NCI-H2196 (cell line): ENCODE data around the gene FCHSD2.
"Not testable (repeated sequence)": the region's sequence is repeated elsewhere in the genome, so short reads cannot be mapped to it uniquely, and the experiment has no call there.

ENCODE experiments used
- DNase-seq: peaks from one replicate; lab custom pipeline; 2025; ENCODE audit not compliant: unreplicated experiment; lab: John Stamatoyannopoulos, UW

FCHSD2 gene

DNA sequence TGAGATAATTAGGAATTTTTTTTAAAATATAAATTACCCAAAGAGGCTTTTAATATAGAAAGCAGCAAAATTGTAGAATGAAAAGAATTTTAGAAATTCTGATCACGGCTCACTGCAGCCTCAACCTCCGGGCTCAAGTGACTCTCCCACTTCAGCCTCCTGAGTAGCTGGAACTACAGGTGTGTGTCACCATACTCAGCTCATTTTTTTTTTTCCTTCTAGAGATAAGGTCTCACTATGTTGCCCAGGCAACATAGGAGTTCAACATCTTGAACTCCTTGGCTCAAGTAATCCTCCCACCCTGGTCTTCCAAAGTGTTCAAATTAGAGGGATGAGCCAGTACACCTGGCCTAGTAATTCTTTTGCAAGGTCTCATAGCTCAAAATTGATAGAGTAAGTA lies 251.2 kb downstream of the FCHSD2 start:
- DNase-seq = no peak

DNA sequence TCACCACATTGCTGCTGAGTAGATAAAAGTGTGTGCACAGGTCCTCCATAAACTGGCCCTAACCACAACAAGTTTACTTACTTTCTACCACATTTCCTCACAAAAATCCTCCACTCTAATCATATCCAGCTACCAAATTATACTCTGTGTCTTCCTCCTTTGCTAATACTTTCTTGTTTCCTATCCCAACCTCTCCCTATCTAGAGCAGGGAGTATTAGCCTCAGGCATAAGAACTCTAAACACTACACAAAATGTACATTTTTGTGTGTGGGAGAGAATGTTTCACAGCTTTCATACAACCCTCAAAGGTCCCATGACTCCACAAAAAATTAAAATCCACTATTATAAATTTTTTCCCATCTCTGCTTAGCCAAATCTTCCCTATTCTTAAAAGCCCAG lies 255.5 kb downstream of the FCHSD2 start:
- DNase-seq = no peak

DNA sequence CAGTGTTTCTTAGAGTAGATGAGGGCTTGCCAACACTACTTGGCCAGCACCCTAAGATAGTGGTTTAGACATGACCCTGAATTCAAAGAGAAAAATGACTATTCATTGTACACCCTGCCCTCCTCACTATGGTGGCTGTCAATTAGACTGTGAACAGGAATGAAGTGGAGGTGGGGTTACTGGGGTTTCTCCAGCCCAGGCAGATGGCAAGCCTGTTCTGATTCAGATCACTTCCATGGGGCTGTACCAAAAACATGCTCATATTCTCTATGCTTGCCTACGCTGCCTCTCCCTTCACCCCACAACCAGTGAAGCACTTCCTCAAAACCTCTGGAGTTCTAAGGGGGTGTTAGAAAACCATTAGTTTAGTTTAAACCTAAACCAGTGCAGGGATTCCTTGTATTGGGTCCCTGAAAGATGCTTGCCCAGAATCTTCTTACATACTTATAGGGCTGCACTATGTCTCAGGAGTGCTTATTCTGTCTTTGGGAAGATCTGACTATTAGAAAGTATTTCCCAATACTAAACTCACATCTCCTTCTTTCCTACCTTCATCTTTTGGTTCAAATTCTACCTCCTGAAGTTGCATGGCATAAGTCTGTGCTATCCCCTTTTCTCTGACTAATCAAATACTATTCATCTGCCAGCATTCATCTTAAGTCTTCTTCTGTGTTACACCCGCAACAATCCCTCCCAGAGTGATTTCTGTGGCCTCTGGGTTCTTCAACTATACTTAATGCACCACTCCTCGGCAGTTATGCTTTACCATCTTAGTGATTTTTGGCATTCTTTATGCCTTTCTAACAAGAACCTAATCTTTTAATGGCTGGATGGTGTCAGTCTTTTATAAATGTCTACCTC lies 256.1 kb downstream of the FCHSD2 start:
- no peak for DNase-seq

DNA sequence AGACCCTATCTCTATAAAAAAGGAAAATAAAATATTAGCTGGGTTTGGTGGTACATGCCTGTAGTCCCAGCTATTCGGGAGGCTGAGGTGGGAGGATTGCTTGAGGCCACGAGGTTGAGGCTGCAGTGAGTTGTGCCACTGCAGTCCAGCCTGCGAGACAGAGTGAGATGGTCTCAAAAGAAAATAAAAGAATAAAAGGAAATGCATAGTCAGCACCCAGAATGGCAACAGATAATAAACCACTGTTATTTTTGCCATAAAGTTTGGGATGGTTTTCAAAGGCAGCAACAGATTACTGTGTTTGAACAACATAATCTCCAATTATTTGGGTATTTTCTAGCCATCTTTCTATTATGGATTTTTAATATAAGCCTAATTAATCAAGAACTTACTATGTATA lies 266.0 kb downstream of the FCHSD2 start:
- no peak for DNase-seq

DNA sequence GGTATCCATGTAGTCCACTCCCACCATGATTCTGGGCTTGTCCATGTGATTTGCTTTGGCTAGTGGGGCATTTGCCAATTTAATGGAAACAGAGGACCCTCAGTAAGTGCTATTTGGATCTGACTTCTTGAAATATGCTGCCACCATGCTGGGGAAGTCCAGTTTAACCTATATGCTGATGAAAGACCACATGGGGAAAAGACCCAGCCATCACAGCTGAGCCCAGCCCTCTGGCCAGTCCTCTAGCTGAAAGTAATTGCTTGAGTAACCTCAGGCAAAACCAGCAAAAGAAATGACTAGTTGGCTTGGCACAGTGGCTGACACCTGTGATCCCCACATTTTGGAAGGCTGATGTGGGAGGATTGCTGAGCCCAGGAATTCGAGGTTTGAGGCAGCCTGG lies 266.4 kb downstream of the FCHSD2 start:
- no peak for DNase-seq

DNA sequence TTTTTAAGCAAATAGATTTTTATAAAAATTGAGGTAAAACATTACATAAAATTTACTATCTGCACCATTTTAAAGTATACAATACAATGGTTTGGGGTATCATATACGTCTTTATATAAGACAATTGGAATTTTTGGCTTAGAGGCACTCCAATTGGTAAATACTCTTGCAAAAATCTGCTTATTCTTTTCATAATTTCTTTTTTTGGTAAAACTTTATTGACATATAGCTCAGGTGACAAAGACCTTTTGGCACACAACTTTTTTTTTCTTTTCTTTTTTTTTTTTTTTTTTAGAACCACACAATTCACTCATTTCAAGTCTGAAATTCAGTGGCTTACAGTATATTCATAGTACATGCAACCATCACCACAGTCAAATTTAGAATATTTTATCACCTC lies 270.1 kb downstream of the FCHSD2 start:
- no peak for DNase-seq

DNA sequence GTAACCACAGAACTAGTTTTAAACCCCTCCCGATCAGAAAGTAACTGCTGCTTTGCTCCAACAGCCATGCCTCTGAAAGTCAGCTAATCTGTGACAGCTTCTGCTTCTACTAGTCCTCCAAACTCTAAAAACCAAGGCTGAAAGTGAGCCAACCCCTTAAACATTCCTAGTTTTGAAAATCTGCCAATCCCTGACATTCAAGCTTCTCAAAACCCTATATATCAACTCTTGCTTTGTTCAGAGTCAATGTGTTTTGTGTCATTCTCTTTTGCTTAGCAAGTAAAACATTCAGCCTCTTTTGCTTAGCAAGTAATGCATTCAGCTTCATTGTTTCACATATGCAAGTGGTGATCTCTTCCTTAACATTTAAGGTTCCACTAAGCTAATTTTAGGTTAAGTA lies 271.0 kb downstream of the FCHSD2 start:
- DNase-seq = no peak

DNA sequence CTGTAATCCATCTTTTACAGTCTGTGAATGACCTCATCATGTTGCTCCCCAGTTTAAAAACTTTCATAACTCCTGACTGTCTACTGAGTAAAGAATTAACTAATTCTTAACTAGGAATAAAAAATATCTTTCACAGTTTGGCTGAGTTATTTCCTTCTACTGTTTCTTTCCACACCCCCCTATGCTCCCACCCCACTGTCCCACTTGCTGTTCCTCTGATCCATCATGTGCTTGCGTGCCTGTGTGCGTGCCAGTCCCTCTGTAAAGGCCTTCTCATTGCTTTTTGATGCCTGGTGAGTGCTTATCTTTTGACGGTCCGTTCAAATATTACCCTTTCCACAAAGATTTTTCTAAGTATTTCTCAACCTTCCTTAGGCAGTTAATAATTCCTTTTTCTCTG lies 272.3 kb downstream of the FCHSD2 start:
- DNase-seq = no peak

DNA sequence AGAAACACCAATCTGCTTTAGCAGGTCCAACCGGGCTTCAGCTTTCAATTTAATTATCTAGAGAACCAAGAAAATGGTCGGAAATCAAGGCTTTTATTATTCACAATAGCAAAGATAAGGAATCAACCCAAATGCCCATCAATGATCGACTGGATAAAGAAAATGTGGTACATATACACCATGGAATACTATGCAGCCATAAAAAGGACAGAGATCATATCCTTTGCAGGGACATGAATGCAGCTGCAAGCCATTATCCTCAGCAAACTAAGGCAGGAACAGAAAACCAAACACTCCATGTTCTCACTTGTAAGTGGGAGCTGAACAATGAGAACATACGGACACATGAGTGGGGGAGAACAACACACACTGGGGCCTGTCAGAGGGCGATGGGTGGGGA lies 274.1 kb downstream of the FCHSD2 start:
- DNase-seq = no peak

DNA sequence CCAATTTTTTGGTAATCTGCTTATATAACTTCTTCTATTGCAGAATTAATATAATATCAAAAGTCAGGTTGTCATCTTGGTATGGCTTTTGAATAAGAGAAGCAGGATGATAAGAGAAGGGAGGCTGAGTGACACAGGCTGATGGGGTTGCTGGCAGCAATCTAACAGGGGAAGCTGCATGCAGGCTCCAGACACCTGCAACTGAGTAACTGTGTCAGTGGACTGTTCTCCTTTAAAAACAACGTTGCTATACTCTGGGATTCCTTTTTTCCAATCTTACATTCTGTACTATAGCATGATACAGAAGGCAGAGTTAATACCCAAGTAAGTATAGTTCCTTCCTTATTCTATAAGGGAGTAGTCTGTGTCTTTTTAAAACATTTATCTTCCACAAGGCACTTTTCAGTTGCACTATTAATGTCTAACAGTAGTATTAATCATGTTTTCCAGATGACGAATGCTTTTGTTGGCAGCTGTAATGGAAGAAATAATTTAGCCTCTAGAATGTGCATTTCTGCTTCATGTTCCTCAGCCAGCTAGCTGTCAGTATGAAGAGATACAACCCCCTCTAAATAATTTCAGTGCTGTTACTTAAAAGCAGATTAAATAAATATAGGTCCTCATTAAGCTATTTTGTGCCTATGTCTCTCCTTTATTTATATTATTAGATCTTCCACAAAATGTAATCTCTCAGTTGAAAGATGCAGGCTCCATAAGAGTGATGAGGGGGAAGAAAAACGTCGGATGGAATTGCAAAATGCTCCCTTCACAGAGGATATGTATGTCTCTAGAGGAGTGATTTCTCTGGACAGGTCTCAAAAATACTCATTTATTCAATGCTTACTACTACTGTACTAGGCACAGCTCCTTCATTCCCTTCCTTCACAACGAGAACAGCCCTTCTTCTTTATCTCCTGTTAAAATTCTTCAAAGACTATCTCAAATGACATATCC lies 277.1 kb downstream of the FCHSD2 start:
- DNase-seq = no peak

DNA sequence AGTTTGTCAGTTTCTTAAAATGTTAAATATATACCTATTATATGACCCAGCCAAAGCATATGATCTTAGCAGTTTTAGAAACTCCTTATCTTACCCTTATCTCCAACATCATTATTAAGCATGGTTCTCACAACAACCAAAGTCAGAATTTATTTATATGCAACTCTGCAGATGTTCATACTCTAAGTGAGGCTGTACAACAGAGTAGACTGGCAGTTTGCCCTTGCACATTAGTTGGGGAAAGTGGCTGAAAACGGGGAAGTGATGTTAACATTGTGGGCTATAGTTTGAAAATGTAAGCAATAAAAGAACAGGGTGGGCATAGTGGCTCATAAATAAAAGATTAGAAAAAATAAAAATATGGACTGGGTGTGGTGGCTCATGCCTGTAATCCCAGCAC lies 278.2 kb downstream of the FCHSD2 start:
- no peak for DNase-seq

DNA sequence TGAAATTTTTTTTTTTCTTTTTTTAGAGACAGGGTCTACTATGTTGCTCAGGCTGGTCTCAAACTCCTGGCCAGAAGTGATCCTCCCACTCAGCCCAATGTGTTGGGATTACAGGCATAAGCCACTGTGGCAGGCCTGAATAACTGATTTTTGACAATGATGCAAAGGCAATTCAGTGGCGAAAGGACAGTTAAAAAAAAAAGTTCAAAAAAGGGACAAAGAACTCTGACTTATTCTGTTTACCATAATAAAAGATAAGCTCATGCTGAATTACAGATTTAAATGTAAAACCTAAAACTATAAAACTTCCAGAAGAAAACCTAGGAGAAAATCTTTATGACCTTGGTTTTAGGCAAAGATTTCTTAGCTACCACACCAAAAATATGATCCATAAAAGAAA lies 279.0 kb downstream of the FCHSD2 start:
- DNase-seq = no peak

DNA sequence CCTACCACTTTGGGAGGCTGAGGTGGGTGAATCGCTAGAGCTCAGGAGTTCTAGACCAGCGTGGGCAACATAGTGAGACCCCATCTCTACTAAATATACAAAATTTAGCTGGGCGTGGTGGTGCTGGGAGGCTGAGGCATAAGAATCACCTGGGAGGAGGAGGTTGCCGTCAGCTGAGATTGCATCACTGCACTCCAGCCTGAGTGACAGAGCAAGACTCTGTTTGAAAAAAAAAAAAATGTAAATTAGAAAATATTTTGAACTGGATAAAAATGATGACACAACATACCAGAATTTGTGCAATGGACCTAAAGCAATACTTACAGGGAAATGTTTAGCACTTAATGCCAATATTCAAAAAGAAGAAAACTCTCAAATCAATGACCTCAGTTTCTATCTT lies 281.5 kb downstream of the FCHSD2 start:
- no peak for DNase-seq

DNA sequence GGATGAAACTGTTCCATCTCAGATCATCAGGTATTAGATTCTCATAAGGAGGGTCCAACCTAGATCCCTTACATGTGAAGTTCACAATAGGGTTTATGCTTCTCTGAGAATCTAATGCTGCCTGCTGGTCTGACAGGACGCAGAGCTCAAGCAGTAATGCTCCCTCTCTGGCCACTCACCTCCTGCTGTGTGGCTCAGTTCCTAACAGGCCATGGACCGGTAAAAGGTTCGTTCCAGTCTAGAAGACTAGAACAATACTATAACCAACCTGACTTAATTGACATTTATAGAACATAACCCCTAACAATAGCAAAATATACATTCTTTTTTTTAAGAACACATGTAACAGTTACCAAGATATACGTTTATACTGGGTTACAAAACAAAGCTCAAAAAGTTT lies 282.1 kb downstream of the FCHSD2 start:
- no peak for DNase-seq

DNA sequence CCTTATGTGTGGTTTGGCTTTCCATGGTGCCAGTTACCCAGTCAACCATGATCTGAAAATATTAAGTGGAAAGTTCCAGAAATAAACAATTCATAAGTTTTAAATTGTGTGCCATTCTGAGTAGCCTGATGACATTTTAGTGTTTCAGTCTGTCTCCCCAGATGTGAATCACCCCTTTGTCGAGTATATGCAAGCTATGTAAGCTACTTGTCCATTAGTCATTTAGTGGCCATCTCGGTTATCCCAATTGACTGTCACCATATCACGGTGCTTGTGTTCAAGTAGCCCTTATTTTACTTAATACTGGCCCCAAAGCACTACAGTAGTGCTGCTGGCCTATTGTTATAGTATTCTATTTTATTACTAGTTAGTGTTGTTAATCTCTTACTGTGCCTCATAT lies 283.0 kb downstream of the FCHSD2 start:
- DNase-seq = no peak

DNA sequence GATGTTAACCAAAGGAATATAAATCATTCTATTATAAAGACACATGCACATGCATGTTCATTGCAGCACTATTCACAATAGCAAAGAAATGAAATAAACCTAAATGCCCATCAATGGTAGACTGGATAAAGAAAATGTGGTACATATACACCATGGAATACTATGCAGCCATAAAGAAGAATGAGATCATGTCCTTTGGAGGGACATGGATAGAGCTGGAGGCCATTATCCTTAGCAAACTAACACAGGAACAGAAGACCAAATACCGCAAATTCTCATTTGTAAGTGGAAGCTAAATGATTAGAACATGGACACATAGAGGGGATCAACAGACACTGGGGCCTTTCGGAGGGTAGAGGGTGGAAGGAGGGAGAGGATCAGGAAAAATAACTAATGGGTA lies 283.9 kb downstream of the FCHSD2 start:
- DNase-seq = not testable (repeated sequence)

DNA sequence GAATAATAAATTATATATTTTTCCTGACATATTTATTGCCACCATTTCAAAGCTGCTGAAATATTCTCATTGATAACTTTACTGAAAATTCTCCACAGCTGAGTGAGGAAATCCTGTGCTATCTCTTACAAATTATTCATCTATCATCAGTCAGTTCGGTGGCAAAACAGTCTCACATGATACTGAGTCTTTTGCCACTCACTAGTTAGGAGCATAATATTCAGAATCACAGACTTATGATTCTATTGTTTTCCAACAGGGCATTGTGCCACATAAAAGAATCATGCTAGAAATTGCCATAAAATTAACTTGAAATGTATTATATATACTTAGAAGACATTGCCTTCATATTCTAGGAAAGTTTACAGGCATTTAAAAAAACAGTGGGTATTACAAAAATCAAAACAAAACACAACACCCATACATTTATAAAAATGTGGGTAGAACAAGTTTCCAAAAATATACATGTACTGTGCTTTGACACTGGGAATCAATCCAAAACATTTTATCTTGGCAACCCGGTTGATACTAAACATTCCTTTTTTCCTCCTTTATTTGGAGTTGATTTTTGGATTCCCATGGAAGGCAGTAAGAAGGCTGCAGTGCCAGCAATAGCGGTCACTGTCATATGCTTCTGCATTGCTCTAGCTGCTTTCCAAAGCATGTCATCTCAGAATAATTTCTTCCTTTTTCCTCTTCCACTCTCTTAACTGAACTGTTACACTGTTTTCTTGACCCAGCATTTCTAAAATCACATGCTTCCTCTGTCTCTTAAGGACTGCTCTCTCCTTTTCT lies 285.4 kb downstream of the FCHSD2 start:
- no peak for DNase-seq

DNA sequence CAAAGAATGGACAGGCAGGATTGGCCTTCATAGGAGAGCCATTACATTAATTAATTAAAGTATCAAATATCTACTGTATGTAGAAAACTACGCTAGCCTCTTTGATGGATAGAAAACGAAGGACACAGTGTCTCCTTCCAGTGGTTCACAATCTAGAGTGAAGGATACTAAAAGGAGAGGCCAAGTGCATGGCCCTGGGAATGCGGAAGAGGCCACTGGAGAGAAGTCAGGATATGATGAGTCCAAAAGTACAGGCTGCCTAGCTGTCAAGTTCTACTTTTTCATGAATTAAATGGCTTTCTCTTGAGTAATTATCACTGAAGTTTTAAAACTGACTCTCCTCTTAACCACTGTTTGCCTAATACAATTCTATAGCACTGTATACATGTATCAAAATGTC lies 286.1 kb downstream of the FCHSD2 start:
- no peak for DNase-seq

DNA sequence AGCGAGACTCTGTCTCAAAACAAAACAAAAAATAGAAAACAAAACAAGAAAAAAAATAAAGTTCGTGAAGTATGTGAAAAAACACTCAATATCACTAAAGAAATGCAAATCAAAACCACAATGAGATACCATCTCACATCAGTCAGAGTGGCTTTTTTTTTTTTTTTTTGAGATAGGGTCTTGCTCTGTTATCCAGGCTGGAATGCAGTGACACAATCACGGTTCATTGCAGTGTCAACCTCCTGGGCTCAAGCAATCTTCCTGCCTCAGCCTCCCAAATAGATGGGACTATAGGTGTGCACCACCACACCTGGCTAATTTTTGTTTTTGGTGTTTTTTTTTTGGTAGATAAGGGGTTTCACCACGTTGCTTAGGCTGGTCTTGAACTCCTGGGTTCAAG lies 290.4 kb downstream of the FCHSD2 start:
- no peak for DNase-seq

DNA sequence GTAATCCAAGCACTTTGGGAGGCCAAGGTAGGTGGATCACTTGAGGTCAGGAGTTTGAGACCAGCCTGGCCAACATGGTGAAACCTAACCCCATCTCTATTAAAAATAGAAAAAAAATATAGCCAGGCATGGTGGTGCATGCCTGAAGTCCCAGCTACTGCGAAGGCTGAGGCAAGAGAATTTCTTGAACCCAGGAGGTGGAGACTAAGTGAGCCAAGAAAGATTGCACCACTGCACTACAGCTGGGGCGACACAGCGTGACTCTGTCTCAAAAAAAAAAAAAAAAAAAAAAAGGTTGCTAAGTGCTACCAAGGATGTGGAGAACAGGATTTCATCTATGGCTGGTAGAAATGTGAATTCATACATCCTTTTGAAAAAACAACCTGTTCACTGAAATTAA lies 291.3 kb downstream of the FCHSD2 start:
- no peak for DNase-seq

DNA sequence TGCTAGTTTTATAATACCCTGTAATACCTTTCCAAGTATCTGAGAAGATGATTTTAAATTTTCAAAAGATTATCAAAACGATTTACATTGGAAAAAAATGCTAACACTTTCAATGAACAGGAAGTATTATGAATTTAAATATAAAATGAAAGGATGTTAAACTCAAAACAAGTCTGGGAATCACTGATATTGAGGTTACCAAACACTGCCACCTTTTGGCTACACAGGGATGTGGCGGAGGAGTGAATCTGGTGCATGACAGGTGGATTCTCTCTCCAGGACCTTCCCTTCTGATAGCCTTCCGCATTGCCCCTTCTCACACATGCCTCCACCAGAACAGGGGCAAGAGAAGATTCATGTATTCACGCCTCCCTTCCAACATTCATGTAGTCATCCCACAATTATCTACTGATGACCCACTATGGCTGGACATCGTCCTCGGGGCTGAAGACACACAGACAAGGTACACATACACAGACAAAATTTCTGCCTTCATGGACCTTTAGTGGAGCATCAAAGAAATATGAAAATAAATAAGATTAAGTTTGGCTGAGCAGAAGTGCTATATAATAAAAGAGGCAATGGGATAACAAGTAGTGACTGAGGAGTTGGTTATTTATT lies 293.2 kb downstream of the FCHSD2 start:
- DNase-seq = peak; percentile 46
